ENCODE data around the gene LRCH1. TPM values are rescaled to one million over a fixed set of nuclear protein-coding genes. Genes with fewer than 3 reads are reported as not detected.

Gene LRCH1
- total and polyA plus RNA-seq, 2 of the 13 experiments (the other 11 are each of a cell fraction or from before 2014, with no cell fraction given), result 4.1 to 12.6 TPM

DNA sequence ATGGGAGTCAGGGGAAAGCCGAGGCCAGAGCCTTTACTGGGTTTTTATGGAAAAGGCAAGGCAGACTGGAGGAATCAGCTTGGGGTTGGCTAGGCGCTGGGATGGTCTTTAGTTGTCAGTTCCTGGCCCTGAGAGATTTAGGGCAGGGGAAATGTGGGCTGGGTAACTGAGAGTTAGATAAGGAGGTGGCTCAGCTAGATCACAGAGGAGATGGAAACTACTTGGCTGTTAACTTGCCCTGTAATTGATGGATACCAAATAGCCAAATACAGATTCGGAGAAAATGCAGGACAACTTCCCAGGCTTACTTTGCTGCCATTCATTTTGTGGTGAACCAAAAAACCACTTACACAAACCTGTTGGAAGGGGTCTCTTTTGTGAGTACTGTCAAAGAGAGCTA is 54.0 kb downstream of the LRCH1 start (continued):
- no peak for TF ChIP-seq ZFP41 (CRISPR knock-in tag; IDR thresholded peaks at IDR 0.05; ENCODE audit: borderline replicate concordance)
- TF ChIP-seq ZNF275 (CRISPR knock-in tag; IDR thresholded peaks at IDR 0.05; ENCODE audit: borderline replicate concordance), result no peak
- TF ChIP-seq PAXIP1 (CRISPR knock-in tag; conservative IDR thresholded peaks at IDR 0.05), result no peak

- H3K4me1 ChIP-seq (ENCODE audit: insufficient read depth, low read length), result peaks cover 71% of the 10 kb centered on the region
- DNase-seq (ENCODE audit: low spot score) (peak; percentile 92), ATAC-seq (peak; percentile 98), FAIRE-seq (peak; percentile 80)
- 25% methylated on average over 8 of the region's 9 CpGs for WGBS (ENCODE audit: low lambda C conversion rate)
- no peaks in the 10 kb centered on the region for H3K36me3 ChIP-seq (replicated peaks in 1 of 2; ENCODE audit: control insufficient read depth in 1 of 2, insufficient read depth in 2 of 2, low read length in 2 of 2)
- no TSS peak for BruUV-seq (replicated peaks)
- H2AFZ ChIP-seq (ENCODE audit: low read length), result no peak overlapping the region
- H3K9me3 ChIP-seq (ENCODE audit: low read length), result no peaks in the 10 kb centered on the region
- in situ Hi-C loops (cut with HindIII; ENCODE audit: extremely low pct_ligation_motif_present, low pct_unique_long_range_greater_than_20kb), result no loop called here
- peak overlapping the region; percentile 61 for H3K4me2 ChIP-seq (ENCODE audit: low read depth, low read length)
- H3K79me2 ChIP-seq (ENCODE audit: insufficient read depth, low read length), result peaks cover 61% of the 10 kb centered on the region
- intact Hi-C loops (cut with micrococcal nuclease; ENCODE audit: unreplicated experiment), result loop anchor here (2.0 to 5.0 kb wide), 4 partner anchors 15 to 74 kb away; no protein-coding TSS in a partner anchor
- H3K4me3 ChIP-seq (replicated peaks in 1 of 3; ENCODE audit: insufficient read depth in 1 of 3, low read depth in 2 of 3, low read length in 3 of 3), result no peak overlapping the region
- ChIA-PET POLR2A (no interaction called here), CTCF (ENCODE audit: low intra/inter-chr PET ratio, low total read pairs) (no interaction called here)
- H3K27ac ChIP-seq (ENCODE audit: extremely low read length, insufficient read depth, low read length), result peak overlapping the region; percentile 31
- no peaks in the 10 kb centered on the region for H3K27me3 ChIP-seq (ENCODE audit: control insufficient read depth in 1 of 2, insufficient read depth in 2 of 2, low read length in 2 of 2)
- H4K20me1 ChIP-seq (ENCODE audit: insufficient read depth, low read length), result no peaks in the 10 kb centered on the region
- peak overlapping the region; percentile 9; the same call in 1 of the 2 replicates for H3K9ac ChIP-seq (ENCODE audit: insufficient read depth, low read depth, low read length)
- TF ChIP-seq REPIN1 (CRISPR knock-in tag; IDR thresholded peaks at IDR 0.05; ENCODE audit: borderline replicate concordance, low read depth) (no peak), REL (CRISPR knock-in tag; conservative IDR thresholded peaks at IDR 0.05) (no peak), ZNF276 (CRISPR knock-in tag; IDR thresholded peaks at IDR 0.05; ENCODE audit: low read depth) (no peak), ZFP1 (CRISPR knock-in tag; IDR thresholded peaks at IDR 0.05) (peak; percentile 22; the same call in 1 of the 2 replicates), ZKSCAN1 (IDR thresholded peaks at IDR 0.05; ENCODE audit: low read length) (0 out of 2 replicates have a peak, but pooled peaks have one; percentile 56), MED13 (CRISPR knock-in tag; IDR thresholded peaks at IDR 0.05) (no peak)
- TF ChIP-seq, protein P1, sequence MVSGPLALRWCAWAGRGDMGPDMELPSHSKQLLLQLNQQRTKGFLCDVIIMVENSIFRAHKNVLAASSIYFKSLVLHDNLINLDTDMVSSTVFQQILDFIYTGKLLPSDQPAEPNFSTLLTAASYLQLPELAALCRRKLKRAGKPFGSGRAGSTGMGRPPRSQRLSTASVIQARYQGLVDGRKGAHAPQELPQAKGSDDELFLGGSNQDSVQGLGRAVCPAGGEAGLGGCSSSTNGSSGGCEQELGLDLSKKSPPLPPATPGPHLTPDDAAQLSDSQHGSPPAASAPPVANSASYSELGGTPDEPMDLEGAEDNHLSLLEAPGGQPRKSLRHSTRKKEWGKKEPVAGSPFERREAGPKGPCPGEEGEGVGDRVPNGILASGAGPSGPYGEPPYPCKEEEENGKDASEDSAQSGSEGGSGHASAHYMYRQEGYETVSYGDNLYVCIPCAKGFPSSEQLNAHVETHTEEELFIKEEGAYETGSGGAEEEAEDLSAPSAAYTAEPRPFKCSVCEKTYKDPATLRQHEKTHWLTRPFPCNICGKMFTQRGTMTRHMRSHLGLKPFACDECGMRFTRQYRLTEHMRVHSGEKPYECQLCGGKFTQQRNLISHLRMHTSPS (CRISPR knock-in tag; IDR thresholded peaks at IDR 0.05; ENCODE audit: low read depth), result no peak
- TF ChIP-seq, protein P2, sequence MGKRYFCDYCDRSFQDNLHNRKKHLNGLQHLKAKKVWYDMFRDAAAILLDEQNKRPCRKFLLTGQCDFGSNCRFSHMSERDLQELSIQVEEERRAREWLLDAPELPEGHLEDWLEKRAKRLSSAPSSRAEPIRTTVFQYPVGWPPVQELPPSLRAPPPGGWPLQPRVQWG (CRISPR knock-in tag; IDR thresholded peaks at IDR 0.05; ENCODE audit: borderline replicate concordance, low read depth), result no peak
These were observed 55.0 kb downstream of the LRCH1 start for GRCh38 chr13:46607768-46608564.

Measured in HepG2 (cell line).